Measurements from ENCODE around the gene RAB11FIP3. TPM values are rescaled to one million over a fixed set of nuclear protein-coding genes. Genes with fewer than 3 reads are reported as not detected.

RAB11FIP3 gene
- total and polyA plus RNA-seq, 9 of the 15 experiments (the other 6 are each of a cell fraction or from before 2014, with no cell fraction given): 0.46 to 13.1 (median 4.3) TPM

GRCh38 chr16:396605-397004 lies 28.8 kb upstream of the RAB11FIP3 start (continued):
- TF ChIP-seq, protein P1, sequence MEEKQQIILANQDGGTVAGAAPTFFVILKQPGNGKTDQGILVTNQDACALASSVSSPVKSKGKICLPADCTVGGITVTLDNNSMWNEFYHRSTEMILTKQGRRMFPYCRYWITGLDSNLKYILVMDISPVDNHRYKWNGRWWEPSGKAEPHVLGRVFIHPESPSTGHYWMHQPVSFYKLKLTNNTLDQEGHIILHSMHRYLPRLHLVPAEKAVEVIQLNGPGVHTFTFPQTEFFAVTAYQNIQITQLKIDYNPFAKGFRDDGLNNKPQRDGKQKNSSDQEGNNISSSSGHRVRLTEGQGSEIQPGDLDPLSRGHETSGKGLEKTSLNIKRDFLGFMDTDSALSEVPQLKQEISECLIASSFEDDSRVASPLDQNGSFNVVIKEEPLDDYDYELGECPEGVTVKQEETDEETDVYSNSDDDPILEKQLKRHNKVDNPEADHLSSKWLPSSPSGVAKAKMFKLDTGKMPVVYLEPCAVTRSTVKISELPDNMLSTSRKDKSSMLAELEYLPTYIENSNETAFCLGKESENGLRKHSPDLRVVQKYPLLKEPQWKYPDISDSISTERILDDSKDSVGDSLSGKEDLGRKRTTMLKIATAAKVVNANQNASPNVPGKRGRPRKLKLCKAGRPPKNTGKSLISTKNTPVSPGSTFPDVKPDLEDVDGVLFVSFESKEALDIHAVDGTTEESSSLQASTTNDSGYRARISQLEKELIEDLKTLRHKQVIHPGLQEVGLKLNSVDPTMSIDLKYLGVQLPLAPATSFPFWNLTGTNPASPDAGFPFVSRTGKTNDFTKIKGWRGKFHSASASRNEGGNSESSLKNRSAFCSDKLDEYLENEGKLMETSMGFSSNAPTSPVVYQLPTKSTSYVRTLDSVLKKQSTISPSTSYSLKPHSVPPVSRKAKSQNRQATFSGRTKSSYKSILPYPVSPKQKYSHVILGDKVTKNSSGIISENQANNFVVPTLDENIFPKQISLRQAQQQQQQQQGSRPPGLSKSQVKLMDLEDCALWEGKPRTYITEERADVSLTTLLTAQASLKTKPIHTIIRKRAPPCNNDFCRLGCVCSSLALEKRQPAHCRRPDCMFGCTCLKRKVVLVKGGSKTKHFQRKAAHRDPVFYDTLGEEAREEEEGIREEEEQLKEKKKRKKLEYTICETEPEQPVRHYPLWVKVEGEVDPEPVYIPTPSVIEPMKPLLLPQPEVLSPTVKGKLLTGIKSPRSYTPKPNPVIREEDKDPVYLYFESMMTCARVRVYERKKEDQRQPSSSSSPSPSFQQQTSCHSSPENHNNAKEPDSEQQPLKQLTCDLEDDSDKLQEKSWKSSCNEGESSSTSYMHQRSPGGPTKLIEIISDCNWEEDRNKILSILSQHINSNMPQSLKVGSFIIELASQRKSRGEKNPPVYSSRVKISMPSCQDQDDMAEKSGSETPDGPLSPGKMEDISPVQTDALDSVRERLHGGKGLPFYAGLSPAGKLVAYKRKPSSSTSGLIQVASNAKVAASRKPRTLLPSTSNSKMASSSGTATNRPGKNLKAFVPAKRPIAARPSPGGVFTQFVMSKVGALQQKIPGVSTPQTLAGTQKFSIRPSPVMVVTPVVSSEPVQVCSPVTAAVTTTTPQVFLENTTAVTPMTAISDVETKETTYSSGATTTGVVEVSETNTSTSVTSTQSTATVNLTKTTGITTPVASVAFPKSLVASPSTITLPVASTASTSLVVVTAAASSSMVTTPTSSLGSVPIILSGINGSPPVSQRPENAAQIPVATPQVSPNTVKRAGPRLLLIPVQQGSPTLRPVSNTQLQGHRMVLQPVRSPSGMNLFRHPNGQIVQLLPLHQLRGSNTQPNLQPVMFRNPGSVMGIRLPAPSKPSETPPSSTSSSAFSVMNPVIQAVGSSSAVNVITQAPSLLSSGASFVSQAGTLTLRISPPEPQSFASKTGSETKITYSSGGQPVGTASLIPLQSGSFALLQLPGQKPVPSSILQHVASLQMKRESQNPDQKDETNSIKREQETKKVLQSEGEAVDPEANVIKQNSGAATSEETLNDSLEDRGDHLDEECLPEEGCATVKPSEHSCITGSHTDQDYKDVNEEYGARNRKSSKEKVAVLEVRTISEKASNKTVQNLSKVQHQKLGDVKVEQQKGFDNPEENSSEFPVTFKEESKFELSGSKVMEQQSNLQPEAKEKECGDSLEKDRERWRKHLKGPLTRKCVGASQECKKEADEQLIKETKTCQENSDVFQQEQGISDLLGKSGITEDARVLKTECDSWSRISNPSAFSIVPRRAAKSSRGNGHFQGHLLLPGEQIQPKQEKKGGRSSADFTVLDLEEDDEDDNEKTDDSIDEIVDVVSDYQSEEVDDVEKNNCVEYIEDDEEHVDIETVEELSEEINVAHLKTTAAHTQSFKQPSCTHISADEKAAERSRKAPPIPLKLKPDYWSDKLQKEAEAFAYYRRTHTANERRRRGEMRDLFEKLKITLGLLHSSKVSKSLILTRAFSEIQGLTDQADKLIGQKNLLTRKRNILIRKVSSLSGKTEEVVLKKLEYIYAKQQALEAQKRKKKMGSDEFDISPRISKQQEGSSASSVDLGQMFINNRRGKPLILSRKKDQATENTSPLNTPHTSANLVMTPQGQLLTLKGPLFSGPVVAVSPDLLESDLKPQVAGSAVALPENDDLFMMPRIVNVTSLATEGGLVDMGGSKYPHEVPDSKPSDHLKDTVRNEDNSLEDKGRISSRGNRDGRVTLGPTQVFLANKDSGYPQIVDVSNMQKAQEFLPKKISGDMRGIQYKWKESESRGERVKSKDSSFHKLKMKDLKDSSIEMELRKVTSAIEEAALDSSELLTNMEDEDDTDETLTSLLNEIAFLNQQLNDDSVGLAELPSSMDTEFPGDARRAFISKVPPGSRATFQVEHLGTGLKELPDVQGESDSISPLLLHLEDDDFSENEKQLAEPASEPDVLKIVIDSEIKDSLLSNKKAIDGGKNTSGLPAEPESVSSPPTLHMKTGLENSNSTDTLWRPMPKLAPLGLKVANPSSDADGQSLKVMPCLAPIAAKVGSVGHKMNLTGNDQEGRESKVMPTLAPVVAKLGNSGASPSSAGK (IDR thresholded peaks at IDR 0.05): peak; percentile 86
- no peak for TF ChIP-seq XRCC3 (IDR thresholded peaks at IDR 0.05)
- no peak for TF ChIP-seq GABPB1 (CRISPR knock-in tag; IDR thresholded peaks at IDR 0.05)
- TF ChIP-seq CC2D1A (IDR thresholded peaks at IDR 0.05): peak; percentile 94
- no peak for TF ChIP-seq HDAC3 (IDR thresholded peaks at IDR 0.05; ENCODE audit: borderline replicate concordance, partially characterized antibody)
- peak; percentile 80 for TF ChIP-seq ZNF121 (CRISPR knock-in tag; conservative IDR thresholded peaks at IDR 0.05)
- TF ChIP-seq FOXP4 (CRISPR knock-in tag; IDR thresholded peaks at IDR 0.05; ENCODE audit: borderline replicate concordance): no peak
- TF ChIP-seq MED1 (CRISPR knock-in tag; IDR thresholded peaks at IDR 0.05; ENCODE audit: borderline replicate concordance): no peak
- TF ChIP-seq HDAC1 (IDR thresholded peaks at IDR 0.05): peak in 1 of 2 experiments; percentile 85; a peak in 3 of 4 replicates
- TF ChIP-seq MAX (CRISPR knock-in tag; IDR thresholded peaks at IDR 0.05): peak; percentile 74
- TF ChIP-seq E4F1 (CRISPR knock-in tag; IDR thresholded peaks at IDR 0.05; ENCODE audit: borderline replicate concordance): no peak
- TF ChIP-seq TRIM28 (IDR thresholded peaks at IDR 0.05): no peak
- no peak for TF ChIP-seq SMARCC2 (IDR thresholded peaks at IDR 0.05; ENCODE audit: low read depth)

Measured in K562 (cell line).